HEK293 (cell line): ENCODE data around the gene GNAQ.

Source experiments
- TRIM28 ChIP-seq: IDR thresholded peaks from 2 replicates; pipeline ENCODE4 v1.6.1; 2011; ENCODE audit warnings: low read length, control low read depth, borderline replicate concordance
- ZNF133 ChIP-seq: fragments of 450-650 bp; formaldehyde crosslinking; IDR thresholded peaks from 2 replicates; pipeline ENCODE4 v1.5.1; 2016; ENCODE audit warnings: missing biosample characterization, missing genetic modification characterization
- ZNF558 ChIP-seq: fragments of 450-650 bp; formaldehyde crosslinking; IDR thresholded peaks from 2 replicates; pipeline ENCODE4 v1.5.1; 2016; ENCODE audit warnings: missing biosample characterization, missing genetic modification characterization
- ZNF654 ChIP-seq: fragments of 450-650 bp; formaldehyde crosslinking; IDR thresholded peaks from 2 replicates; pipeline ENCODE4 v1.5.1; 2016; ENCODE audit warnings: low read depth, missing biosample characterization, missing genetic modification characterization
- ZNF792 ChIP-seq: fragments of 450-650 bp; formaldehyde crosslinking; IDR thresholded peaks from 2 replicates; pipeline ENCODE4 v1.5.1; 2016; ENCODE audit warnings: missing biosample characterization, missing genetic modification characterization
- TF ChIP-seq, protein P1 (sequence below): fragments of 450-650 bp; formaldehyde crosslinking; IDR thresholded peaks from 2 replicates; pipeline ENCODE4 v1.5.1; 2016; ENCODE audit warnings: missing biosample characterization, missing genetic modification characterization
- TF ChIP-seq, protein P2 (sequence below): fragments of 450-650 bp; formaldehyde crosslinking; IDR thresholded peaks from 2 replicates; pipeline ENCODE4 v1.5.1; 2016; ENCODE audit warnings: missing biosample characterization, missing genetic modification characterization

DNA sequence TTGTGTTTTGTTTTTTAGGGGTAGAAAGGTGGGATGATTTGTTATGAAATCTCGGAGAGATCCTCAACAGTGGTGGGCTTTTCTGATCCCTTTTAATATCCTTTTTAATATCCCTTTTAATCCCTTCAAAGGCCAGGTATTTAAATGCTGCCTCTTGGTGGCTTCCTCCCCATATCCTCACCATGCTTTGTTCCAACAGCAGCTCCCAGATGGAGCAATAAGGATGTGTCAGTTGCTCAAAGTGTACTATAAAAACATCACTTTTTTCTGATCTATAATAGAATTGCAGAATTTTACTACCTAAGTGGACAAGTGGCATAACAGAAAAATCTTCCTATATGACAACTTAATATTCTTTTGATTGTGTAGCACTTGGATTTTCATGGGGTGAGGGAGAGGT is 160.1 kb downstream of the GNAQ start:
- no peak for TF ChIP-seq ZNF654
- TF ChIP-seq, protein P1, sequence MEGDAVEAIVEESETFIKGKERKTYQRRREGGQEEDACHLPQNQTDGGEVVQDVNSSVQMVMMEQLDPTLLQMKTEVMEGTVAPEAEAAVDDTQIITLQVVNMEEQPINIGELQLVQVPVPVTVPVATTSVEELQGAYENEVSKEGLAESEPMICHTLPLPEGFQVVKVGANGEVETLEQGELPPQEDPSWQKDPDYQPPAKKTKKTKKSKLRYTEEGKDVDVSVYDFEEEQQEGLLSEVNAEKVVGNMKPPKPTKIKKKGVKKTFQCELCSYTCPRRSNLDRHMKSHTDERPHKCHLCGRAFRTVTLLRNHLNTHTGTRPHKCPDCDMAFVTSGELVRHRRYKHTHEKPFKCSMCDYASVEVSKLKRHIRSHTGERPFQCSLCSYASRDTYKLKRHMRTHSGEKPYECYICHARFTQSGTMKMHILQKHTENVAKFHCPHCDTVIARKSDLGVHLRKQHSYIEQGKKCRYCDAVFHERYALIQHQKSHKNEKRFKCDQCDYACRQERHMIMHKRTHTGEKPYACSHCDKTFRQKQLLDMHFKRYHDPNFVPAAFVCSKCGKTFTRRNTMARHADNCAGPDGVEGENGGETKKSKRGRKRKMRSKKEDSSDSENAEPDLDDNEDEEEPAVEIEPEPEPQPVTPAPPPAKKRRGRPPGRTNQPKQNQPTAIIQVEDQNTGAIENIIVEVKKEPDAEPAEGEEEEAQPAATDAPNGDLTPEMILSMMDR (tag by site-specific recombination), result no peak
- TF ChIP-seq ZNF558 (tag by site-specific recombination), result no peak
- no peak for TF ChIP-seq ZNF792 (tag by site-specific recombination)
- TF ChIP-seq, protein P2, sequence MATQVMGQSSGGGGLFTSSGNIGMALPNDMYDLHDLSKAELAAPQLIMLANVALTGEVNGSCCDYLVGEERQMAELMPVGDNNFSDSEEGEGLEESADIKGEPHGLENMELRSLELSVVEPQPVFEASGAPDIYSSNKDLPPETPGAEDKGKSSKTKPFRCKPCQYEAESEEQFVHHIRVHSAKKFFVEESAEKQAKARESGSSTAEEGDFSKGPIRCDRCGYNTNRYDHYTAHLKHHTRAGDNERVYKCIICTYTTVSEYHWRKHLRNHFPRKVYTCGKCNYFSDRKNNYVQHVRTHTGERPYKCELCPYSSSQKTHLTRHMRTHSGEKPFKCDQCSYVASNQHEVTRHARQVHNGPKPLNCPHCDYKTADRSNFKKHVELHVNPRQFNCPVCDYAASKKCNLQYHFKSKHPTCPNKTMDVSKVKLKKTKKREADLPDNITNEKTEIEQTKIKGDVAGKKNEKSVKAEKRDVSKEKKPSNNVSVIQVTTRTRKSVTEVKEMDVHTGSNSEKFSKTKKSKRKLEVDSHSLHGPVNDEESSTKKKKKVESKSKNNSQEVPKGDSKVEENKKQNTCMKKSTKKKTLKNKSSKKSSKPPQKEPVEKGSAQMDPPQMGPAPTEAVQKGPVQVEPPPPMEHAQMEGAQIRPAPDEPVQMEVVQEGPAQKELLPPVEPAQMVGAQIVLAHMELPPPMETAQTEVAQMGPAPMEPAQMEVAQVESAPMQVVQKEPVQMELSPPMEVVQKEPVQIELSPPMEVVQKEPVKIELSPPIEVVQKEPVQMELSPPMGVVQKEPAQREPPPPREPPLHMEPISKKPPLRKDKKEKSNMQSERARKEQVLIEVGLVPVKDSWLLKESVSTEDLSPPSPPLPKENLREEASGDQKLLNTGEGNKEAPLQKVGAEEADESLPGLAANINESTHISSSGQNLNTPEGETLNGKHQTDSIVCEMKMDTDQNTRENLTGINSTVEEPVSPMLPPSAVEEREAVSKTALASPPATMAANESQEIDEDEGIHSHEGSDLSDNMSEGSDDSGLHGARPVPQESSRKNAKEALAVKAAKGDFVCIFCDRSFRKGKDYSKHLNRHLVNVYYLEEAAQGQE (tag by site-specific recombination), result no peak
- no peak for TF ChIP-seq TRIM28
- TF ChIP-seq ZNF133, result no peak
